Tongue (tissue), 2 donors: Measurements from ENCODE around the gene PRKG1. TPM values are rescaled to one million over a fixed set of nuclear protein-coding genes. Genes with fewer than 3 reads are reported as not detected.
A peak's percentile ranks its signal among the peaks of the same experiment; 100 is the strongest.
"Not testable (repeated sequence)": the region's sequence is repeated elsewhere in the genome, so short reads cannot be mapped to it uniquely, and the experiment has no call there.

ENCODE experiments used
- DNase-seq: peaks from one replicate; pipeline ENCODE4 v3.0.0-alpha.2; 2015
- total RNA-seq: library from RNA; depleted of rRNA; stranded (reverse); fragments of >200 nt; gene quantifications from one replicate; pipeline ENCODE4 v1.2.3, GENCODE V29; 2014

The PRKG1 gene
- total RNA-seq, 1 donor from 2014 or later = 96.8 TPM

DNA sequence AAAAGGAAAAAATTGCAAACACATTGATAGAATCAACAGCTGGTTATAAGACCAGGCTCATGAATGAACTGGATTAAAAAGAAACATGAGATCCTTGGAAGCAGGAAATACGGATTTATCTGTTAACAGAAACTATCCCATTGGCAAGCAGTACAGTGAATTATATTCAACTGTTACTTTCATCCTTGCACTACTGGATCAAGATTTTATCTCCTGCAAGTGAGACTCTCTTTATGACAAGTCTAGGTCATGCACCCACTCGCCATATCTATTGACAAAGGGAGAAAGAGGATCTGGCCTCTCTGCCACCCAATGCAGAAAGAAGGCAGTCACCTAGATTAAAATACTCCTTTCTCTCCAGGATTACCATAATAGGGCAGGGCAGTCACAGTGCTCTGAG is 583.7 kb downstream of the PRKG1 start:
- peak; percentile 86 for DNase-seq

- DNase-seq = no peak
These were observed 585.1 kb downstream of the PRKG1 start for GRCh38 chr10:51659344-51659743.

GRCh38 chr10:51663086-51663485 is 588.8 kb downstream of the PRKG1 start:
- no peak for DNase-seq

DNA sequence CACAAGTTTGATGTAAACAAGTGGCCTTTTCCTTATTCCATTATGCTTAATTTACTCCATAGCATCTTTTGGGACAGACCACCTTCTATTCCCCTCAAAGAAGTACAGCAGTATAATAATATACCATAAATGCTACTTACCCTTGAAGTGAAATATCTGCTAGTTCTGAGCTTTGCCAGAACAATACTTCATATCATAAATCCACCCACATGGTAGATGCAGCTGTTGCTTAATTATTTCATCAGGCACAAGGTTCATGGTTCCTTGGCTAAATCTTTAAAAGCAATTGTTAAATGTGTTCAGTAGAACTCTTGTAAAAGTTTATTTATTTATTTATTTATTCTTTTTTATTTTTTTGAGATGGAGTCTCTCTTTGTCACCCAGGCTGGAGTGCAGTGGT is 592.2 kb downstream of the PRKG1 start:
- peak; percentile 70 for DNase-seq

GRCh38 chr10:51667678-51668335 is 593.5 kb downstream of the PRKG1 start:
- DNase-seq = no peak

DNA sequence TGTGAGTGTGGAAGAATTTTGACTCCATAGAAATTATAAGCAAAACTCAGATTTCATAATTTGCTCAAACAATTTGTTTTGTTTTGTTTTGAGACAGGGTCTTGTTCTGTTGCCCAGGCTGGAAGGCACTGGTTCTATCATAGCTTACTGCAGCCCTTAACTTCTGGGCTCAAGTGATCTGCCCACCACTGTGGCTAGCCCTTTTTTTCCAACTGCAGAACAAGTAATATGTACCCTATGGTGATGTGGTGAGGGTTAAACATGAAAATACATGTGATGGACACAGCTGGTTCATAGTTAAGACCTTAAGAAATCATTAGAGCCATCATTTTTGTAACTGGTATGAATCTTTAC is 594.0 kb downstream of the PRKG1 start:
- no peak for DNase-seq

DNA sequence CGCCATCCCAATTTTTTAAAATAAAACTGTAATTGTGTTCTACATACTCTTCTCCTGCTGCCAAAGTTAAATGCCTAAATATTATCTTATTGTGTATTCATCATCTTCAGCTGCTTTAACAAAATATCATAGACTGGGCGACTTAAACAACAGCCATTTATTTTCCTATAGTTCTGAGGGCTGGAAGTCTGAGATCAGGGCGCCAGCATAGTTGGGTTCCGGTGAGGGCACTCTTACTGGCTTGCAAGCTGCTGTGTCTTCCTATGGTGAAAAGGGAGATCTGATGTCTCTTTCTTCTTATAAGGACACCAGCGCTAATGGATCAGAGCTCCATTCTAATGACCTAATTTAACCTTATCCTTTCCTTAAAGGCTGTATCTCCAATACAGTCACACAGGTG is 594.8 kb downstream of the PRKG1 start:
- no peak for DNase-seq

DNA sequence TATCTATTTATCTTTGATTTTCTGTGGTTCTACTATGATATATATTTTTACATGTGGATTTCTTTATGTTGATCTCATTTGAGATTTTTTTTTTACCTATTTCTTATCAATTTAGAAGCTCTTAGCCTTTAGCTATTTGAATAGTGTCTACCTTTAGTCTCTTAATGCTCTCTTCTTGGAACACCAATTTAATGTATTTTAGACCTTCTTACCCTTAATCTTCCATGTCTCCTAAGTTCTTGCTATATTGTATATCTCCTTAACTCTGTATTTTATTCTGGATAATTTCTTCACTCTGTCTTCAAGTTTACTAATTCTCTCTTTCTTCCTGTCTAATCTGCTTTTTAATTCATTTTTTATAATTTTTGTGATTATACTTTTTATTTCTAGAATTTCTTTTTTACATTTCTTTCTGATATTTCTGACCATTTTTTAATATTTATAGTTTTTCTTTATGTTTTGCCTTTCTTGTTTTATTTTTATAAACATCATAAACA is 597.8 kb downstream of the PRKG1 start:
- no peak for DNase-seq

- DNase-seq = no peak
These were observed 600.8 kb downstream of the PRKG1 start for GRCh38 chr10:51675088-51675487.

DNA sequence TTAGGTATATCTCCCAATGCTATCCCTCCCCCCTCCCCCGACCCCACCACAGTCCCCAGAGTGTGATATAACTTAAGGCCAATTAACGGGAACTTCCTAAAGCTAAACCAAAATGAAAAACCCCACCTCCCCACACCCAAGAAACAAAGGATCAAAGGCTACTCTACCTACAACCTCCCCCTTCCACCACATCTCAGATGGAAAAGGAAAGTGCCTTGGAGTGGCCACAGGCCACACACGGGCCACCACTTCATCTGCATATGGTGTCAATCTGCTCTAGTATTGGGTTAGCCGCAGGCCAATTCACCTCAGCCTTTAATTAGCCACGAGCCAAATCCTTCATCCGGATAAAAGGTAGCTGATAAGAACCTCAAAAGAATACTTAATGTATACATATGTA is 605.6 kb downstream of the PRKG1 start:
- DNase-seq = no peak

DNA sequence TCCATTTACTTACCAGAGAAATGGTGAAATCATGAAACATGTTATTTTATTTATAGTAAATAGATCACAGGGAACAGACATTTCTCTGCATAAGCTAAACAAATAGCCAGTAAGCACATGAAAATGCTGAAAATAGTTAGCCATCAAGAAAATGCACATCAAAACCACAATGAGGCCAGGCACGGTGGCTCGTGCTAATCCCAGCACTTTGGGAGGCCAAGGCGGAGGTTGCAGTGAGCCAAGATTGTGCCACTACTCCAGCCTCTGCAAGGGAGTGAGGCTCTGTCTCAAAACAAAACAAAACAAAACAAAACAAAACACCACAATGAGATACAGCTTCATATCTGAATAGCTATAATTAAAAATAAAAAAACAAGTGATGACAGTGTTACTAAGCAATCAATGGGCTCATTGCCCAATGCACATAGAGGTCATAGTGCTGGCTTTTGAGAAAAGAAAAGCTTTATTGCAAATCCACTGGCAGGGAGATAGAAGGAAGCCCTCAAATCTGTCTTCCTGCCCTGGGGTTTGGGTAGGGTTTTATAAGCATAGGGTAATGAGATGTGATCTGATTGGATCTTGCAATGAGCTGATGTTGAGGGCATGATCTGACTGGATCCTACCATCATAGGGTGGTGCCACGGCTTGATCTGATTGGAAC is 608.9 kb downstream of the PRKG1 start:
- no peak for DNase-seq

DNA sequence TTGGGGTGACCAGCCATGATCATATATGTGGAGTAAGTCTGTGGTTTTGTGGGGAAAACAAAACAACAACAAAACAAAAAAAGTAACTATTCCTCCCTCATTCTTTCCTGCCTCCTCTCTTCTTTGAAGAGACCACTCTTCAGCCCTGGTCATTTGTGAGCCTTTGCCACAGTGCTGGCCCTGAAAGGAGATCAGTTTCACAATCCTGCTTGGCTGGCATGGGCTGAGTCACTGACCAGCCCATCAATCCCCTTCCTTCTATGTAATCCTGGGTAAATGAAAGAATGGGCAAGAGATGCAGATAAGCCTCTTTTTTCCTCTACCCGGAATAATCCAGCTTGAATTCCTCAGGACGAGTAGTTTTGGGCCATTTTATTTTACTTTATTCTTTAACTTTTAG is 611.5 kb downstream of the PRKG1 start:
- DNase-seq = no peak

DNA sequence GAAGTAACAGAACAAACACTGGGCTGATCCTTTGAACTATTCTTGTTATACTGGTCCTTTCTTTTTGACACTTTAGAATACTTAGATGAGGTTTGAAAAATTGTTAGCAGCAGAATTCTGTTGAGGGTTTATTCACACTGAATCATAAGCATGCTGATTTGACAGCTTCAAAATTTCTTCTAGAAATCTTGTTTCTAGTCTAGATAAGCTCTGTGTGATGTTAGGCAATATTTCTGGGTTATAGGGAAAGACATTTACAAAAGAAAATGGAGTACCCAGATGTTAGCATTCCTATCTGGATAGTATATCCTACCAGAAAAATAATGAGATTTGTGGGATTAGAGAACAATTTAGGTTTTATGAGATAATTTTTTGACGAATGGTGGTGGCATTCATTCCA is 613.0 kb downstream of the PRKG1 start:
- no peak for DNase-seq

- DNase-seq = not testable (repeated sequence)
These were observed 614.5 kb downstream of the PRKG1 start for GRCh38 chr10:51688826-51689225.

- DNase-seq = no peak
These were observed 615.2 kb downstream of the PRKG1 start for GRCh38 chr10:51689536-51689935.

DNA sequence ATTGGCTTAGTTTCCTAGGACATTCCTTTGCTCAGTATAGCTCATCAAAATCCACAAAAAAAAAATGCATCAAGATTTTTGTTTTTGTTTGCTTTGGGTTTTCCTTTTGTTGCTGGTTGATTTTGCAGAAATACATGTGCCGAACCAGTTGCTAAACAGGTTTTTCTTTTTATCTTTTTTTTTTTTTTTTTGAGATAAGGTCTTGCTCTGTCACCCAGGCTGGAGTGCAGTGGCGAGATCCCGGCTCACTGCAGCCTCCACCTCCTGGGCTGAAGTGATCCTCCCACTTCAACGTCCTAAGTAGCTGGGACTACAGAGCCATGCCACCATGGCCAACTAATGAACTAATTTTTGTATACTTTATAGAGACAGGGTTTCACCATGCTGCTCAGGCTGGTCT is 616.8 kb downstream of the PRKG1 start:
- no peak for DNase-seq

GRCh38 chr10:51694086-51694768 is 619.9 kb downstream of the PRKG1 start:
- DNase-seq = no peak

- no peak for DNase-seq
These were observed 622.0 kb downstream of the PRKG1 start for GRCh38 chr10:51696251-51696650.

- no peak for DNase-seq
These were observed 624.3 kb downstream of the PRKG1 start for GRCh38 chr10:51698473-51699063.

- no peak for DNase-seq
These were observed 624.8 kb downstream of the PRKG1 start for GRCh38 chr10:51699145-51699474.

- peak; percentile 98 for DNase-seq
These were observed 625.4 kb downstream of the PRKG1 start, which contains the start of gene CSTF2T for GRCh38 chr10:51699475-51700227. Gene CSTF2T, minus strand, starts transcription at chr10:51699595. Its CDS starts 46 bp downstream, at chr10:51699549.

DNA sequence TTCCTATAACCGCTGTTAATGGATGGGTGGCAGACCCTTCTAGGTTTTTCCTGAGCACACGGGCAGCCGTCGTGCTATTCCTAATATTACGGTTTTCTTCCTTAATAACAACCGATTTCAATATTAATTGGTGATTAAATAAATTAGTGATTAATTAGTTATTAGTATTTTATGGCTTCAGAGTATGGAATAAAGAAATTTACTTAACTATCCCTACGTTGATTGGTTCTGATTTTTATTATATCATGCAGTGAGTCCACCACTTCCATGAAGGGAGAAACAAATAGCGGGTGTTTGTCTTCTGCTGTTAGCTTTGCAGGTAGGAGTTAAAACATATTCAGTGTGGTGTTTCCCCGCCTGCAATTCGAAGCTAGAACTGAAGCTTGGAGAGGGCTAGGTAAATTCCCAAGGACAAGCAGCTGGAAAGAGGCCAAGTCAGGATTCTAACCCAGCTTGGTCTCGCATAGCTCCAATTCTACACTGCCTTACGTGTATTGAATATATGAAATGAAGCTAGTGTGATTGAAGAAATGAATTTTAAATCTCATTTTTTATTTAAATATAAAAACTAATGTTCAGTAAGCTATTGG is 626.0 kb downstream of the PRKG1 start:
- peak; percentile 81 for DNase-seq
